Anterior cingulate cortex (tissue), 58 donors: ENCODE results near the gene RHOV.

Experiments used
- DNase-seq, 58 donors: peaks; one replicate each; lab custom pipeline; 2025; lab: John Stamatoyannopoulos, UW

The RHOV gene

DNA sequence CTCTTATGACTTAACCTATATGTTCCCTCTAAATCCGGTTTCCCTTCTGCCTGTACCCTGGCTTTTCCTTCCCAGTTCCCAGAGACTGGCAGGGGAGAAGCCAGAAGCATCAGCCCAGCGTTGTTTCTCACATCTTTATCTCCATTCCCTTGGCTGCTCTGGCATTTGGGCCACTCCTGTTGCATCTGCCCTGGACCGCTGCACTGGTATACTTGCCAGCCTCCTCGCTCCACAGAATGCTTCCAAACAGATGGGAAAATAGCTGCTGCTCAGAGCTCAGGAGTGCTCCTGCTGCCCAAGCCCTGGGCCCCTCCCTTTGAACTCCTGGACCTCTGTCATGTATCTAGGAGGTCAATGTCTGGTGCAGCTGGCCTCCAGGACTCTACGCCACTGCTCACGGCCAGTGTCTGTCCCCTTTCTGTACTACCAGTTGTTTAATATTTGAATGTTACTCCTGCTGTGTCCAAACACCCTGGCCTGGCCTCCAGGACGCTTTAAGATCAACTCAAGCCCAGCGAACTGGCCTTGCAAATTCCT lies 23.4 kb downstream of the RHOV start:
- DNase-seq: no peak

DNA sequence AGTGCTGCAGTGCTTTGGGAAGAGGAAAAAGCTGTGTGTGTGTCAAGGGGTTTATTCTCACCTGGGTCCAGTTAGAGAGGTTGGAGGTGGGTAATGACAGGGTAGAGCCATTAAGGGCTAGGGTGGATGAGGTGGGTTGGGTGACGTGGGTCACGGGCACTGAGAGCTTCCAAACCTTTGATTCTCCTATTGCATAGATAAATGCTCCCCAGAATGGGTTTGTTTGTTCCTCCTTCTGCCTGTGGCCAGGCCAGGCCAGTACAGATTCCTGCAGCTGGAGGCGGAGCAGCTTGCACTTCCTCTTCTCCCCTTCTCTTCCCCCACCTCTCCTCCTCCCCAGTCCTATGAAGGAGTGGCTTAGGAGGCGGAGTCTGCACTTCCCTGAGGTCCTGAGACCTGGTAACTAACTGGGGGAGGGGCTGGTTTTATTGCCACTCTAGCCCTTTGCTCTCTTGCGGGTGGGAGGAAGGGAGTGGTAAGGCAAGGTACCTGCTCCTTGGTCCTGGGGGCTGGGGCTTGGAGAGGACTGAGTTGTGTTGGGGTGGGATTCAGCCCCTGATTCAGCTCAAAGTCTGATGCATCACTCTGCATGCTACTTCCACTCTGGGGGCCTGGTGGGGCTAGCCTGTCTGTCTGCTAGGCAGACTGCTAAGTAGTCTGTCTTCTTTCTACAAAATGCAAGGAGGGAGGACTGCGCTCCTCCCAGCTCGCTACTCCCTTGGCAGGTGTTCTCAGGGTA lies 26.6 kb downstream of the RHOV start:
- peak in 17 of 58 donors; percentile 6 to 25 (median 16) for DNase-seq

DNA sequence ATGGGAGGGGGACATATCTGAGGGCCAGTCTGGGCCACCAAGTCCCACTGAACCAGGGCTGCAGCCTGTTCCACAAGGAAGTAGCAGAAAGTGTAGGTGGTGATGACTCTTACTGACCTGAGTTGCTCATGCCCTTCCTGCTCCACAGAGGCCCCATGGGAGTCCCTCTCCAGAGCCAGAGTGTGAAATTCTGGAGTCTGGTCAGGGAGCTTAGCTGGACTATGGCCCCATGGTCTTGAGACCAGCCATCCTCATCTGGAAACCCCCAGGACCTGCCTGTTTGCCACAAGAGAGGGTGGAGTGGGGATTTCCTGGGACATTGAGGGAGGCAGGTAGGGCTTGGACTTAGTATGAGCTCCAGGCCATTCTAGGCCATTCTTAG lies 27.2 kb downstream of the RHOV start:
- no peak for DNase-seq

DNA sequence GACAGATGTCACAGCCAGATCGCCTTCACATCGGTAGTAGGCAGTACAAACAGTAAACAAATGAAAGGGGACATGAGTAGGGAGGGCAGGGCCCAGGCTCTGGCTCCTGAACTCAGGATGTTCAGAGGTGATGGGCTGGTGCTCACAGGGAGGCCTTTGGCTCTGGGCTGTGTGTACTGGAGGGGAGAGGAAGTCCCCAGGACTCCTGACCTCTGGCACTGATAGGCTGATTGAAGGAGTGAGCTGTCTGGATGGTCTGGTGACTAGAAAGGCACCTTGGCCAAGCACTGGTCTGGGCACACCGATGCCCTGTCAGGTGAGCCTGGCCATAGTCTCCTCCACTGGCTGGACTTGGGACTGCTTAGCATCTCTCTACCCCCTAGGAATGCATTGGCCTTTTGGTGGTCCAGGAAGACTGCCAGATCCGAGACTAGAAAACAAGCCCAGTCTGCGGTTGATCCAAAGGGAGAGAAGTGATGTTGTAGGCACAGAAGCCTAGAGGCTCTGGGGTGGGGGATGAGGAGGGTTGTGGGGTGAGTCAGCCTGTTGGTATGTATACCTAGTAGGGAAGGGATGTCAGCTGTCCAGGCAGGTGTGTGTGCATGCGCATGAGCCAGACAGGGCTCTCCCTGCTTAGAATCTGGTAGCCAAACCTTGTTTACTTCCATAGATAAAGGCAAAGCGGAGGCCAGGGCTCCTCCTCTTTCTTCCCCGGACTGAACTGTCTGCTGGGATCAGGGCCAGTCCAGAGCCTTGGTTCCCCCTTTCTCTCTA lies 28.3 kb downstream of the RHOV start:
- DNase-seq: no peak

DNA sequence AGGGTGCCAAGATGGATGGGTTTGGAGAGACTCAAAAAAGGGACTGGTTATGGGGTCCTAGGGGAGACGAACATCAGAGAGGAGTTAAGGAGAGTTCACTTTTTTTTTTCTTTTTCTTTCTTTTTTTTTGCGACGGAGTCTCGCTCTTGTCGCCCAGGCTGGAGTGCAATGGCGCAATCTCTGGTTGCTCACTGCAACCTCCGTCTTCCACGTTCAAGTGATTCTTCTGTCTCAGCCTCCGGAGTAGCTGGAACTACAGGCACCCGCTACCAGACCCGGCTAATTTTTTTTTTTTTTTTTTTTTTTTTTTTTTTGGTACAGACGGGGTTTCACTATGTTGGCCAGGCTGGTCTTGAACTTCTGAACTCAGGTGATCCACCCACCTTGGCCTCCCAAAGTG lies 29.0 kb downstream of the RHOV start:
- DNase-seq: no peak

DNA sequence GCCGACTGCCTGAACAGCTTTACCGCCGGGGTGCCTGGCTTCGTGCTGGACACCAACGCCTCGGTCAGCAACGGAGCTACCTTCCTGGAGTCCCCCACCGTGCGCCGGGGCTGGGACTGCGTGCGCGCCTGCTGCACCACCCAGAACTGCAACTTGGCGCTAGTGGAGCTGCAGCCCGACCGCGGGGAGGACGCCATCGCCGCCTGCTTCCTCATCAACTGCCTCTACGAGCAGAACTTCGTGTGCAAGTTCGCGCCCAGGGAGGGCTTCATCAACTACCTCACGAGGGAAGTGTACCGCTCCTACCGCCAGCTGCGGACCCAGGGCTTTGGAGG lies 29.4 kb downstream of the RHOV start:
- DNase-seq: no peak

DNA sequence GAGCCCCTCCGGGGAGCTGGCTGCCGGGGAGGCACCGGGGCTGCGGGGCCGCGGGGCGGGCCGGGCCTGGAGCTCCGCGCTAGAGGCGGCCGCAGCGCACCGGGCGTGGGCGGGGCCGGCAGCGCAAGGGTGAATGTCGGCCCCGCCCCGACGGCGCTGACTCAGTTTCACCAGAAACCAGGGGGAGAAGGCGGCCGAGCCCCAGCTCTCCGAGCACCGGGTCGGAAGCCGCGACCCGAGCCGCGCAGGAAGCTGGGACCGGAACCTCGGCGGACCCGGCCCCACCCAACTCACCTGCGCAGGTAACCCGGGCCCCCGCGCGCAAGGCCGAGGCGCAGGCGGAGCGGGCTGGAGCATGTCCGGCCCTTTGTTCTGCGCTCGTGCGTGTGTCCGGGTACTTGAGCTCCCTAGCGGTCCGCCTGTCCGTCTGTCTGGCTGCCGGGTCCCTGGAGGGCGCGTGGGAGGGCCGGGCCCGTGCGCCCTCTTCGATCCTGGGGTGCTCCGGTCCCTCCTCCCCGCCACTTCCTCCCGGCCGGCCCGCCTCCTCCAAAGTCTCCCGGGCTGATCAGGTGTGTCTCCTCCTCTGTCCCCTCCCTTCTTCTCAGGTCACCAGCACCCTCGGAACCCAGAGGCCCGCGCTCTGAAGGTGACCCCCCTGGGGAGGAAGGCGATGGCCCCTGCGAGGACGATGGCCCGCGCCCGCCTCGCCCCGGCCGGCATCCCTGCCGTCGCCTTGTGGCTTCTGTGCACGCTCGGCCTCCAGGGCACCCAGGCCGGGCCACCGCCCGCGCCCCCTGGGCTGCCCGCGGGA lies 29.9 kb downstream of the RHOV start, which contains the start of gene SPINT1:
Gene SPINT1, plus strand, starts transcription at position 164 of the 811 bp plus-strand sequence. Its CDS starts 507 bp downstream, at position 671.
- DNase-seq: no peak

DNA sequence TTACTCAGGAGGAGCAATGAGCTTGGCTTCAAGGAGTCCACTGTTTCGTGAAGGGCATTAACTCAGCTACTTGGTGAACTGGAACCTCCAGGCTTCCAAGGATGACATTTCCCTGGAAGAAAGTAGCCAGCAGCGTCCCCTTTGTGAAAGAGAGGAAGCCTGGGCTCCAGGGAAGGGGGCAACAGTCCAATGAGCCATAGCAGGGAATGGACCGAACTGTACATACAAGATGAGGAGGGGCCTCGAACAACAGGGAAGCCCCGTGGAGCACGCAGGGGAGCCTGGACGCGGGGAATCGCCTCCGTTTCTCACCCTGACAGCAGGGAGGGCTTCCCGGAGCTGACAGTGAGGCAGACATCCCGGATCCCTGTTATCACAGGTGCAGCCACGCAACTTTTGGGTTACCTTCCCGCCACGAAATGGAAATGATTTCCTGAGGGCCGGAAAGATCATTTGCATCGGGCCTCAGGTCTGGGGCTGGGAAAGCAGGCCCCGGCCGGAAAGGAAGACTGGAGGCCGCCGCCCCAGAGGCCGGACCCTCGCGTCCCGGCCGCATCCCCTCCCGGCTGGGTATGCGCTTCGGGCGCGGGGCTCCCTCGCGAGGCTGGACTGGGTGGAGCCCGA lies 30.7 kb downstream of the RHOV start:
- DNase-seq: no peak

DNA sequence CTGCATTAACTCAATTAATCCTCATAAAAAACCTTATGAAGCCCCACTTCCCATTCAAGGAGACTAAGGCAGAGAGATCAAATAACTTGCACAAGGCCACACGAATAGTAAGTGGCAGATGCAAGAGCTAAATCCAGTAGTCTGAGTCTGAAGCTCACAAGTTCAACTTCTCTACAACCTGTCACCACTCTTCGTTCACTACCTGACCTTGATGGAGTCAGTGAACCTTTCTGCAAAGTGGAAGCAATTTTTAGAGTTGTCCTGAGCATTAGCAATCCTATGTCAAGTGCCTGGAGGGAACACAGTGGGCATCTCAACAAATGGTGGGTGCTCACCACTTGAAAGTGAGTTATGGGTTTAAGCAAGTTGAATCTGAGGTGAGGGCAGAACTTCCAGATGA lies 32.3 kb downstream of the RHOV start:
- DNase-seq: no peak

DNA sequence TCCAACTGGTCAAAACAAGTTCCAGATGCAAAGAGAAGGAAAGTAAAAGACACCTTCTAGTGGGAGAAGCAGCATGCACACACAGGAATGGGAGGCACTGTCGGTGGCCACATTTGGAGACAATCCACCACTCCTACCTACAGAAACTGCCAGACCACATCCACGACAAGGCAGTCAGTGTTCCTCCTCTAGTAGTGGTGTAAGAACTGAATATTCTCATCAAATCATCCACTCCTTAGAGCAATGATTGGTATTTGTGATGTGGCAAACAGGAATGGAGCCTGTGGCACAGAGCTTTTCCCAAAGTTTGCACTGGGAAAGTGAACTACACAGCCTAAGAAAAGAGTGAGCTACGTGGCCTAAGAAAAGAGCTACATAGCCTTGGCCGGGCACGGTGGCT lies 35.3 kb downstream of the RHOV start:
- no peak for DNase-seq

DNA sequence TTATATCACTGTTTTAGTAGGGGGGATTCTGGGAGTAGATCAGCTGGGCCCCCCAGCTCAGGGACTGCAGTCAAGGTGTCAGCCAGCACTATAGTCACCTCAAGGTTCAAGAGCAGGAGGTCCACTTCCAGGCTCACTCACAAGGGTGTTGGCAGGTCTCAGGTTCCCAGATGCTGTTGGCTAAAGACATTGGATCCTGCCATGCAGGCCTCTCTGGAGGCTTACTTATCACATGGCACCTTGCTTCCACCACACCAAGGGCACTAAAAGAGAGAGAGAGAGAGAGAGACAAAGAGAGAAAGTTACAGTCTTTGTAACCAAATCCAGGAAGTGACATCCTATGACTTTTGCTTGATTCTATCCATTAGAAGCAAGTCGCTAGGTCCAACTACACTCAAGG lies 38.0 kb downstream of the RHOV start:
- DNase-seq: no peak

DNA sequence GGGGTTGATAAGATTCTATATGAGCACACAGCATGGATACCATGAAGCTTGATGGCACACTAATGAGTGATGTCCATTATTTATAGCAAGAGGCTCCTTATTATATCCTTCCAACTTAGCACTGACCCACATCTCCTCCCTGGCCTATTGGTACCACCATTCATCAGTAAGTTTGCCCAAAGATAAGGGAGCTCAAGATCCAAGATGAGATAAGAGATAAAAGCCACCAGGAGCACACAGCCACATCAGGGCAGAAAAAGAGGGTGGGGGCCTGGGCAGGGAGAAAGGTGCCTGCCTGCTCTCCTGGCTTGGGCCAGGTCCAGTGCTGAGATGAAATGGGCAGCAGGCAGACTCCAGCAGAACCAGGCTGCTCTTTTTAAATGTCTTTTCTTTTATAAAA lies 41.1 kb downstream of the RHOV start:
- DNase-seq: no peak

DNA sequence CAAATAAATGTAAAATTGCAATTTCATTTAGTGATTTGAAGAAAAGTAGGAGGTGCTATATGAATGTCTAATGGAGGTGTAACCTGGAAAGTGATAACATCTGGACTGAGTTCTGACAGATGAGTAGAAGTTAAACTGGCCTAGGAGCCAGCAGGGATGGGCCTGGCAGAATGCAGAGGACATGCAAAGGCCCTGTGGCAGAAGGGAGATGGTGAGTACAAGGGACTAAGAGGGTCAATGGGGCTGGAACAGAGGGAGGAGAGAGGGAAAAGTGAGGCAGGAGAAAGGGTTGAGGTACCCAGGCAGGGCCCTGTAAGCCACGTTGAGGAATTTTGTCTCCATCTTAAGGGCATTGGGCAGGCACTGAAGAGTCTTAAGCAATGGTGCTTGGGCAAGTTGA lies 42.2 kb downstream of the RHOV start:
- no peak for DNase-seq

DNA sequence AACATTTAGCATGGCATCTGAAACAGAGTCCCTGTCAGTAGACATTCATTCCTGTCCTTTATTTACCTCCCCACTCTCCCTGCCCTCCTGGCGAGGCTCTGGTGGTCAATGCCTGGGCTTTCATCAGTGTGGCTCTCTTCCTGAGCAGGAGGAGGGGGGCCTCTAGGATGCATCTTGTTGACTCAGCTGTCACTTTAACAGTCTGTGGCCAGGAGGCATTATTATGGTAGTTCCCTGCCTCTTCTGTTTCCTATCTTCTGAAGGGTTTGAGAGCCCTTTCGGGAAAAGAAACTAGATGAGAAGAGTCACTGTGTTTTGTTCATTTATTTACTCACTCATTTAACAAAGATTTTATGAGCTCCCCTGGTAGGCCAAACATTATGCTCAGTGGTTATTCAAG lies 43.1 kb downstream of the RHOV start:
- DNase-seq: no peak

DNA sequence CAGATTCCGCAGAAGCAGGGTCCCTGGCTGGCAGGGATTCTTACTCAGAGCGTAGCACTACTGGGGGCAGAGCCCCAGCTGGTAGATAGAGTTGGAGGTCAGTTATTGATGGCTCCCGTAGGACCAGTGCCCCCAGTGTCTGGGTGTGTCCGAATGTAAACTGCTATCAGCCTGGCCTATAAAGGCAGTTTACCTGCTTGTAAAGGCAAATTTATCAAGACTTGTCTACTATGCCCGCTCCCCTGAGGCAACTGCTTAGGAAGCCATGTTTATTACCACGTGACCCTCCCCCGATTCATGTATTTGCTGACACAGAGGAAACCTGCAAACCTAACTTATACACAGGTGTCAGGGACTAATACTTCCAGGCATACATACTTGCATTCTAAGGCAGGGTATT lies 44.9 kb downstream of the RHOV start:
- no peak for DNase-seq

DNA sequence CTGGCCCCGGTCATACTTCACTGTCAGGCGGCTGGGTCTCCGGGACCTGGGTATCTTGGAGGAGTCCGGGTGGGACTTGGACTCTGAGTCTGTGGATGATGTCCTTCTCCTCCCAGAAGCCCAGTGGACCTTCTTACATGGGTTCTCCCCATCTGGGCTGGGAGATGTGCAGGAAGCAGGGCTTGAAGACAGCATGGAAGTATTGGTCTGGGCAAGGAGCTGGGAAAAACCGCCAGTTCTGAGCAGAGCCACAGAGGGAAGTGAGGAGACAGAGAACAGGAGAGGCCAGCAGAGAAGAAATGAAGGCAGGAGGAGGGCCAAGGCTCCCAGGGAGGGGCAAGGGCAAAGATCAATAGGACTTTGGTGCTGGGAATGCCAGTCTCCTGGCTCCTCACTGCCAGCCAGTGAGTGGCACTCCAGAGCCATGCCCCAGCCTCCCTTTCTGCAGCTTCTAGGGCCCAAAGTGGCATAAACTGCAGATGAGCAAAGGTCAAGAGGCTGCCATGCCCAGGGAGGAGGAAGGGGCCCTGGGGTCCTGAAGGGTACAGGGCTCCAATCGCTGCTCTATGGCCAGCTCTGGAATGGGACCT lies 45.5 kb downstream of the RHOV start, which contains the start of gene PPP1R14D:
Gene PPP1R14D, minus strand, starts transcription at position 262 of the 590 bp plus-strand sequence. Its CDS starts 67 bp downstream, at position 195.
- no peak for DNase-seq

DNA sequence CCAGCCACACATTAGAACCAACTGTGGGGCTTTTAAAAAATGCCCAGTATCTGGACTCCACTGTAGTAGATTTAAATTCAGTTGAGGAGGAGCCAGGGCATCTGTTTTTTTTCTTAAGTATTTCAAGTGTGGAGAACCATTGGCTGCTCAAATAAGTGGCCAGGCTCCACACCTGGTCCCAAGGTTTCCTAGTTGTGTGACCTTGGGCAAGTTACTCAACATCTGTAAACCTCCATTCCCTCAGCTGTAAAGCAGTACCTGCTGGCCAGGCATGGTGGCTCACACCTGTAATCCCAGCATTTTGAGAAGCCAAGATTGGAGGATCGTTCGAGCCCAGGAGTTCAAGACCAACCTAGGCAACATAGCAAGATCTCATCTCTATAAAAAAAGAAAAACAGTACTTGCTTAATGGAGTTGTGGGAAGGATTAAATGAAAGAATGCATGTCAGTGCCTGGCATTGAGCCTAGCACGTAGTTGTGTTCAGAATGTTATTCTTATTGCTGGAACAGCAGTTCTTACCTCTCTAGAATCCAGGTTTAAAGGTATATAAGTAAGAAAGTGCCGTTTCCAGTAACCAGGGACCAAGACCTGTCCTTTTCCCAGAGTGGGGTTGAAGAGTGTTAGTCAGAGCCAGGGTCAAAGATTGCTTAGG lies 47.5 kb downstream of the RHOV start:
- DNase-seq: no peak

DNA sequence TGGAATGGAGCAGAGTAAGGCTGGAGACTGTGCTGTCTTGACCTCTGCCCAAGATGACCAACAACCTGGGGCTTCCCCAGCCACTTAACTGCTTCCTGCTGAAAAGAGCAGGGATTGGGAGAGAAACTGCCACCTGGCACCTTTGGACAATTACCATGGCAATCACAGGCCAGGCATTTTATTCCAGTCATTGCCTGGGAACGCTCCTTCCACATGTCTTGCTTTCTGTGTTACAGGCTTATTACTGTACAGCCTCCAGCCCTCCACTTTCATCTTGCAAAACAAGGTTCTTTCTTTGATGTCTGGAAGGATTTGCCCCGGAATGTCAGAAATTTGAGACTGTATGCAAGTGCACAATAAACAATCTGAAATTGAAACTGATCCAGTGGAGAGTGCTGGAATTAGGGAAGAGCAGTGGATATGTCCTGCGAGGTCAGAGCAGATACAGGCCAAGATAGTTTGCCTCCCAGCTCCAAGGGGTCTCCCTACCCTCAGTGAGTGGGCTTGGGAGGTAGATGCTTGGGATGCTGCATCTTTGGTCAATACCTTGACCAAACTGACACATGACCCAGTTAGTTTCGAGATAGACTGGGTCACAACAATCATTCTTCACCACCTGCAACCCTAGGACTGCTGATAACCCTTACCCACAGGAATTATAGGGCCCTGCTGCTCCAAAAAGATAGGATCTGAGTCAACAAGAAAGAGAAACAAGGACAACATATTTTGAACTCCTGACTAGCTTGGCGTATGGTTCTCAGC lies 48.2 kb downstream of the RHOV start:
- DNase-seq: no peak
